NCI-H146 (cell line): ENCODE data around the gene ZNFX1.

ENCODE experiments used
- DNase-seq: peaks from one replicate; lab custom pipeline; 2025; lab: John Stamatoyannopoulos, UW

The ZNFX1 gene

DNA sequence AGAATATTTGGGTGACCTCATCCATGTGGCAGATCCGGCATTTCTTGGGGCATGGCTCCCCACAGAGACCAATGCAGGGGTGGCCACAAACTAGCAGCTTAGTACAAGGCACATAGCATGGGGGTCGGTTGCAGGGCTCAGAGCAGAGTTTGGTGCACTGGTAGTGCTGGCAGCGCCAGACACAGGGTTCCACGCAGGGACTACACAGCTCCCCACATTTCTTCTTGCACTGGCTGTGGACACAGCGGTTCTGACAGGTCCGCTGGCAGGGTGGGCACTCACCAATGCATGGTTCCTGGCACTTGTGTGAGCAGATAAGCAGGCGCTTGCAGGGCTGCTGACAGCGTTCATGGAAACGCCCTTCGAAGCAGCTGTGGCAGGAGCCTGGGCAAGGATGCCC lies 29.6 kb downstream of the ZNFX1 start:
- no peak for DNase-seq

GRCh38 chr20:49247792-49248191 lies 30.1 kb downstream of the ZNFX1 start:
- DNase-seq, result no peak

GRCh38 chr20:49247169-49247723 lies 30.6 kb downstream of the ZNFX1 start:
- DNase-seq, result no peak

GRCh38 chr20:49245921-49246740 lies 31.7 kb downstream of the ZNFX1 start:
- peak; percentile 48 for DNase-seq

DNA sequence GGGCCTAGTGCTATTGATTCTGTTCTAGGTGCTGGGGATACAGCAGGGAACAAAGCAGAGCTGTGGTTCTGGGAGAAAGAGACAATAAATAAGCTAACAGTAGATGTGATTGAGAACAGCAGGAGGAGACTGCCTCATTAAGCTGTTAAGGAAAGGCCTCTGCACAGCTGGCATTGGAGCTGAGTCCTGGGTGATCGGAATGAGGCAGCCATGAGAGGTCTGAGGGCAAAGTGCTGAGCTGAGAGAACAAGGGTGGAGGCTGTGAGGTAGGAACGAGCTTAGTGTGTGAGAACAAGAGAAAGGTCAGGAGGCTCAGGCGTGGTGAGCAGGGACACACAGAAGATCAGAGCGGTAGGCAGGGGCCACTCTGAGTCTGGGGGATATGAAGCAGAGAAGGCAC lies 40.3 kb downstream of the ZNFX1 start:
- peak; percentile 80 for DNase-seq

DNA sequence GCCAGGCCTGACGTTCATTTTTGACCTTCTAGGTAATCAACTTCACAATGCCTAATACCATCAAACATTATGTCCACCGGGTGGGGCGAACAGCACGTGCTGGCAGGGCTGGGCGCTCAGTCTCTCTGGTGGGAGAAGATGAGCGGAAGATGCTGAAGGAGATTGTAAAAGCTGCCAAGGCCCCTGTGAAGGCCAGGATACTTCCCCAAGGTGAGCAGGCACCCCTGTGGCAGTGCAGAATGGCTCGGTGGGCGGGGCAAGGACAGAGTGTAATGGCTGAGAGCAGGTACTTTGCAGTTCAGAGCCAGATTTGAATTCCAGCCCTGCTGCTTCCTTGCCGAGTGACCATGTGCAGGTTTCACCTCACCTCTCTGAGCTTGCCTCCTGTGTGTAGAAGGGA lies 41.6 kb downstream of the ZNFX1 start:
- DNase-seq, result no peak

DNA sequence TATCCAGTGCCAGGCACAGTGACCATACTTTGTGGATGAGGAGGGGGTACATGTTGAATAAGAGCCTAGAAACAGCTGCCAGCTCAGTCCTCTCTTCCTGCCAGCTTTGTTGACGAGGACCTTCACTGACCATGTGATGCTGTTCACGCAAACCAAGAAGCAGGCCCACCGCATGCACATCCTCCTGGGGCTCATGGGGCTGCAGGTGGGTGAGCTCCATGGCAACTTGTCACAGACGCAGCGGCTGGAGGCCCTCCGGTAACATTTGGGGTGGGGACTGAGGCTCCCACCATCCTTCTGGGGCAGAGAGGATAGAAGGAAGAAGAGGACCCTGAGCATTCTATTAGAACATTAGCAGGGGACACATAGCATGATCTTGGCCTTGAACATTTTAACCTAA lies 43.0 kb downstream of the ZNFX1 start:
- no peak for DNase-seq

GRCh38 chr20:49233226-49233625 lies 44.6 kb downstream of the ZNFX1 start:
- DNase-seq, result no peak

GRCh38 chr20:49231471-49231870 lies 46.4 kb downstream of the ZNFX1 start:
- DNase-seq, result no peak

GRCh38 chr20:49230561-49231133 lies 47.2 kb downstream of the ZNFX1 start:
- no peak for DNase-seq

- DNase-seq, result peak; percentile 25
Measured at GRCh38 chr20:49230021-49230420, 47.8 kb downstream of the ZNFX1 start.

- no peak for DNase-seq
Measured at GRCh38 chr20:49229381-49229780, 48.5 kb downstream of the ZNFX1 start.

- DNase-seq, result no peak
Measured at GRCh38 chr20:49228676-49229075, 49.2 kb downstream of the ZNFX1 start.

GRCh38 chr20:49225896-49226295 lies 52.0 kb downstream of the ZNFX1 start:
- no peak for DNase-seq

DNA sequence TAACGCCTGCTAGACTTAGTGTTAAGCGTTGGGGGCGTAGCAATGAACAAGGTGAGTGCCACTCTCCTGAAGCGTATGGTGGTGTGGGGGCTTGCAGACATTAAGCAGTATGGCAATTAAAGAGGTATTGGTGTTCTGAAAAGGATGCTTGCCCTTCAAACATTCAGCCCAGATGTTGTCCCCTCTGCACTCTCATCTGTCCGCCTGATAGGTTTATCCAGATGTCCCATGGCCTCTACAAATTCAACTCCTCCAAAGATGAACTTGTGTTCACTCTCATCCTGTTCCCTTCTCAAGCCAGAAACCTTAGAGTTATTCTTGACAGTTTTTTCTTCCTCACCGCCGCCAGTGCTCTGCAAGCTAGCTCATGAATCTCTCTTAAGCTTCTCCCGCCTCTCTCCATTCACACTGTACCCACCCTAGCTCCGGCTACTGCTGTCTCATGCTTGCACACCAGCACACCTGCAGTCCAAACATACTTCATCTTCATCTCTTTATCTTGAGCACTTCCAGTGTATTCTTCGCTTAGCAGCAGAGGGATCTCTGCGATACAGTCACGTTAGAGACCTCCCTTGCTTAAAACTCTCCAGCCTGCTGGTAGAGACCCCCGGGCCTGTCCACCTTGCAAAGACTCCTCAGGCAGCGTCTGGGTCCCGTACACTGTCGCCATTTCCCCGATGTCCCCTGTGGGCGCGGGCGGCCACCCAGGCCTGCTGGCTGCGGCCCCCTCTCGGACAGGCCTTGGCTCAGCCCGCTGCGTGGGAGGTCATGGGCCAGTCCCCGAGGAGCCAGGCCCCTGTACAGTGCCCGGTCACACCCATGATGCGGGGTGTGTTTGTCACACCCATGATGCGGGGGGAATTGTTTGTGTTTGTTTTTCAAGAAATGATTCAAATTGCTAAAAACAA lies 57.7 kb downstream of the ZNFX1 start:
- no peak for DNase-seq

GRCh38 chr20:49219091-49219923 lies 58.5 kb downstream of the ZNFX1 start, which contains the start of gene DDX27:
Gene DDX27 (plus strand): TSS chr20:49219416. CDS start chr20:49219449, 33 bp downstream.
- DNase-seq, result peak; percentile 99

DNA sequence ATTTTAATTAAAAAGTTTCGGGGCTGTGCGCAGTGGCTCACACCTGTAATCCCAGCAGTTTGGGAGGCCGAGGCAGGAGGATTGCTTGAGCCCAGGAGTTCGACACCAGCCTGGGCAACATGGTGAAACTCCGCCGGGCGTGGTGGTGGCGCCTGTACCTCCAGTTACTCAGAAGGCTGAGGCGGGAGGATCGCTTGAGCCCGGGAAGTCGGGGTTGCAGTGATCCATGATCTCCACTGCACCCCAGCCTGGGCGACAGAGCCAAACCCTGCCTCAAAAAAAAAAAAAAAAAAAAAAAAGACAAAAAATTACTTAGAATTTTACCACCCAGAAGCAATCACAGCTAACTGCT lies 59.1 kb downstream of the ZNFX1 start:
- DNase-seq, result peak; percentile 49

GRCh38 chr20:49216991-49217578 lies 60.8 kb downstream of the ZNFX1 start:
- peak; percentile 94 for DNase-seq

DNA sequence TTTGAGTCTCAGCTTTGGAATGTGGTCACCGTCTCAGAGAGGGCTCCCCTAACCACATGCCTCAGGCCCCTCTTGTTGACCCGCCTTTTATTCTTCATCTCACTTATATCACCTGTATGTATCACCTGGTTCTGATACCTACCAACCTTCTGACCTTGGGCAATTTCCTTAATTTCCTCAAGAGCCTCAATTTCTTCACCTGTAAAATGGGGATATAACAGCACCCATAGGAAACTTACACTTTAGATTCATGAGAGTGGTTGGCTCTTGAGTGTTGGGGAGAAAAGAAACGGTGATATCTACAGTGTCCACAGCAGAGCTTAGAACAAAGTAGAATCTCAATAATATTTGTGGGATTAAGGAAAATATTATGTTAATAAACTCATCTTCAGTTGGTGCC lies 62.6 kb downstream of the ZNFX1 start:
- no peak for DNase-seq

DNA sequence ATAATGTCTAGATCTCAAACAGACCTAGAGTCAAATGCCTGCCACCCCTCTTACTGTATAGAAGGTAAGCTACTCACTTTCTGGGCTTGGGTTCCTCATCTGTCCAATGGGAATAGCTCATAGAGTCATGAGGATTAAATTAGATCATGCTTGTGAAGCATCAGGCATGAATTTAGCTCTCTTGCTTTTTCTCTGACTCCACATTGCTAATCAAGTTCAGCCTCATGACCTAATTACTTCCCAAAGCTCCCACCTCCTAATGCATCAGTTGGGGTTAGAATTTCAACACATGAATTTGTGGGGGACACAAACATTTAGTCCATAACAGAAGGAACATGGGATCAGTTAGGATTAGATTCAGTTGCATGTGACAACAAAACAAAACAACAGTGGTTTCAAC lies 63.3 kb downstream of the ZNFX1 start:
- no peak for DNase-seq

- DNase-seq, result no peak
Measured at GRCh38 chr20:49210757-49211110, 67.1 kb downstream of the ZNFX1 start.
